GM10248 (cell line): ENCODE data around the gene FUCA1.
"Not testable (repeated sequence)": the region's sequence is repeated elsewhere in the genome, so short reads cannot be mapped to it uniquely, and the experiment has no call there.

ENCODE experiments used
- CTCF ChIA-PET: fragments of 300-600 bp; sonication (Branson Sonifier 250); formaldehyde crosslinking; extraction: SDS; loops from one replicate; lab custom pipeline; 2021; ENCODE audit warnings: antibody characterized with exemption; lab: Yijun Ruan, JAX
- POLR2A ChIA-PET: fragments of 350-650 bp; sonication (Branson Sonifier 250); formaldehyde crosslinking; extraction: SDS; loops from one replicate; lab custom pipeline; 2020; ENCODE audit warnings: antibody characterized with exemption; lab: Yijun Ruan, JAX
- DNase-seq: peaks from one replicate; pipeline ENCODE4 v3.0.0; 2012; ENCODE audit errors: extremely low spot score
- TF ChIP-seq, protein P1 (sequence below): IDR thresholded peaks from 2 replicates; pipeline ENCODE4 v1.5.1; 2012; ENCODE audit warnings: mild to moderate bottlenecking, low read depth; ENCODE audit errors: extremely low read depth, missing control alignments, control extremely low read depth

FUCA1 gene

DNA sequence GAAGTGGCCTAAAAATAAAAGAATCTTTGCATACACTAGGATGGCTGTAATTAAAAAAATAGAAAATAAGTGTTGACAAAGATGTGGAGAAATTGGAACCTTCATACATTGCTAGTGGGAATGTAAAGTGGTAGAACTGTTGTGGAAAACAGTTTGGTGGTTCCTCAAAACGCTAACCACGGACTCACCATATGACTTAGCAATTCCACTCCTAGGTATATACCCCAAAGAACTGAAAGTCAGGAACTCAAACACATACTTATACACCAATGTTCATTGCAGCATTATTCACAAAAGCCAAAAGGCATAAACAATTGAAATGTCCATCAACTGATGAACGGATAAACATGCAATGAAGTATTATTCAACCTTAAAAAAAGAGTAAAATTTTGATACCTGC, 32.1 kb downstream of the FUCA1 start:
- DNase-seq = no peak
- TF ChIP-seq, protein P1, sequence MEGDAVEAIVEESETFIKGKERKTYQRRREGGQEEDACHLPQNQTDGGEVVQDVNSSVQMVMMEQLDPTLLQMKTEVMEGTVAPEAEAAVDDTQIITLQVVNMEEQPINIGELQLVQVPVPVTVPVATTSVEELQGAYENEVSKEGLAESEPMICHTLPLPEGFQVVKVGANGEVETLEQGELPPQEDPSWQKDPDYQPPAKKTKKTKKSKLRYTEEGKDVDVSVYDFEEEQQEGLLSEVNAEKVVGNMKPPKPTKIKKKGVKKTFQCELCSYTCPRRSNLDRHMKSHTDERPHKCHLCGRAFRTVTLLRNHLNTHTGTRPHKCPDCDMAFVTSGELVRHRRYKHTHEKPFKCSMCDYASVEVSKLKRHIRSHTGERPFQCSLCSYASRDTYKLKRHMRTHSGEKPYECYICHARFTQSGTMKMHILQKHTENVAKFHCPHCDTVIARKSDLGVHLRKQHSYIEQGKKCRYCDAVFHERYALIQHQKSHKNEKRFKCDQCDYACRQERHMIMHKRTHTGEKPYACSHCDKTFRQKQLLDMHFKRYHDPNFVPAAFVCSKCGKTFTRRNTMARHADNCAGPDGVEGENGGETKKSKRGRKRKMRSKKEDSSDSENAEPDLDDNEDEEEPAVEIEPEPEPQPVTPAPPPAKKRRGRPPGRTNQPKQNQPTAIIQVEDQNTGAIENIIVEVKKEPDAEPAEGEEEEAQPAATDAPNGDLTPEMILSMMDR = no peak
- CTCF ChIA-PET = no interaction called here
- POLR2A ChIA-PET = no interaction called here

DNA sequence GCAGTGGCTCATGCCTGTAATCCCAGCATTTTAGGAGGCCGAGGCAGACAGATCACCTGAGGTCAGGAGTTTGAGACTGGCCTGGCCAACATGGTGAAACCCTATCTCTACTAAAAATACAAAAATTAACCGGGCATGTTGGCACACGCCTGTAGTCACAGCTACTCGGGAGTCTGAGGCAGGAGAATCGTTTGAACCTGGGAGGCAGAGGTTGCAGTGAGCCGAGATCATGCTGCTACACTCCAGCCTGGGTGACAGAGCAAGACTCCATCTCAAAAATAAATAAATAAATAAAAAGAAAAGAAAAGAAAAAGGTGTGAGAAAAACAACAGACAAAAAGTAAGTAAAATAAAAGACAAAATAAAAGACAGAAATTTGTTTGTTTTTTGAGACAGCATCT, 33.9 kb downstream of the FUCA1 start:
- DNase-seq, POLR2A ChIA-PET: not testable (repeated sequence)
- CTCF ChIA-PET = interaction anchor here (1.7 kb wide), 1 partner anchor 24 kb away, joined by 9 read pairs; no protein-coding TSS in a partner anchor

DNA sequence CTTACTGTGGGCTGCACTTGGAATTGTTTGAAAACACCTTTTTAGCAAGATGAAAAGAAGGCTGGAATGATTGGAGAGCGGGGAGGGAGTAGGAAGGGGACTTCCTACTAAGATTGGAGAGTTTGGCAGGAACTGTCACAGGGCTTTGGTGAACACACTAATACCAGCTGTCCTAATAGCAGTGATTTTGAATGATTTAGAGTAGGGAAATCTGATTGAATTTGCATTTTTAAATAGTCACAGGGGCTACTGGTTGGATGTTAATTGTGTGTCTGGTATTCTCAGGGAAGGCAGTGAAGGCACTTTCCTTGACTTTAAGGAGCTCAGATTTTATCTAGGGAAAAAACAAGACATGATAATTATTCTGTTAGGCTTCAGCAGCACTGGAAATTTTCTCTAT, 40.4 kb downstream of the FUCA1 start:
- POLR2A ChIA-PET = no interaction called here
- DNase-seq = no peak
- CTCF ChIA-PET = interaction anchor here (14.2 kb wide), 1 partner anchor 18 kb away, joined by 185 read pairs; no protein-coding TSS in a partner anchor
- TF ChIP-seq, protein P1 = no peak

DNA sequence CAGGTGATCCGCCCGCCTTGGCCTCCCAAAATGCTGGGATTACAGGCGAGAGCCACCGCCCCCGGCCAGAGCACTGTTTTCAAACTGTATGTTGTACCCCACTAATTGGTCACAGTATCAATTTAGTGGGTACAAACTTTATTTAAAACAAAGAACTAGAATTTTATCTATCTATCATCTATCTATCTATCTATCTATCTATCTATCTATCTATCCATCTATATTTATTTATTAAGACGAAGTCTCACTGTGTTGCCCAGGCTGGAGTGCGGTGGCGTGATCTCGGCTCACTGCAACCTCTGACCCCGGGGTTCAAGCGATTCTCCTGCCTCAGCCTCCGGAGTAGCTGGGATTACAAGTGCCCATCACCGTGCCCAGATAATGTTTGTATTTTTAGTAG, 41.5 kb downstream of the FUCA1 start:
- ChIA-PET POLR2A (interaction anchor here (0.6 kb wide), 1 partner anchor 24 kb away, joined by 3 read pairs; no protein-coding TSS in a partner anchor), CTCF (interaction anchor here (0.7 to 14.2 kb wide), 2 partner anchors 17 to 42 kb away, joined by 3 to 185 read pairs; no protein-coding TSS in a partner anchor)
- DNase-seq = not testable (repeated sequence)

DNA sequence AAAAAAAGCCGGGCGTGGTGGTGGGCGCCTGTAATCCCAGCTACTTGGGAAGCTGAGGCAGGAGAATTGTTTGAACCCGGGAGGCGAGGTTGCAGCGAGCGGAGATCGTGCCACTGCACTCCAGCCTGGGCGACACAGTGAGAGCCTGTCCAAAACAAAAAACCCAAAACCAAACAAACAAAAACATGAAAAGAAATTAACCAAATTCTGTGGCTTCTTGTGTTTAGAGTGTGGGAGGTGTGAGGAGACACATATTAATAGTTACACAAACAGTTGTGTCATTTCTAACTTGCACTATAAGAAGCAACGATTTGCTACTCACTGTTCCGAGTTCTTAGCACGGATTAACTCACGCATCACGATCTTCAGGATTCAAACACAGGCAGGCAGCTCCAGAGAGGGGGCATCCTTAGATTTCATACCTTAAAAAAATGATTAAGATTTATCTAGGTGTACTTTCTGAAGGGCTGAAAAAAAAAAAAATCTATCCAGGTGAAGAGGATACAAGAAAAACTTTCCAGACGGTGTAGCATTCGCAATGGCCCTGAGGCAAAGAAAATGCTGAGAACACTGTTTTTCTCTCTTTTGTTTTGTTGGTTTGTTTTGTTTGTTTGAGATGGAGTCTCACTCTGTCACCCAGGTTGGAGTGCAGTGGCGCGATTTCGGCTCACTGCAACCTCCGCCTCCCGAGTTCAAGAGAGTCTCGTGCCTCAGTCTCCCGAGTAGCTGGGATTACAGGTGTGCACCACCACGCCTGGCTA, 42.1 kb downstream of the FUCA1 start:
- peak; percentile 77 for DNase-seq
- POLR2A ChIA-PET = interaction anchor here (0.6 to 1.2 kb wide), 5 partner anchors 14 to 130 kb away, joined by 3 to 9 read pairs (median 4); no protein-coding TSS in a partner anchor
- CTCF ChIA-PET = interaction anchor here (0.7 to 14.2 kb wide), 4 partner anchors 16 to 202 kb away, joined by 3 to 185 read pairs (median 10); no protein-coding TSS in a partner anchor
- TF ChIP-seq, protein P1 = no peak

DNA sequence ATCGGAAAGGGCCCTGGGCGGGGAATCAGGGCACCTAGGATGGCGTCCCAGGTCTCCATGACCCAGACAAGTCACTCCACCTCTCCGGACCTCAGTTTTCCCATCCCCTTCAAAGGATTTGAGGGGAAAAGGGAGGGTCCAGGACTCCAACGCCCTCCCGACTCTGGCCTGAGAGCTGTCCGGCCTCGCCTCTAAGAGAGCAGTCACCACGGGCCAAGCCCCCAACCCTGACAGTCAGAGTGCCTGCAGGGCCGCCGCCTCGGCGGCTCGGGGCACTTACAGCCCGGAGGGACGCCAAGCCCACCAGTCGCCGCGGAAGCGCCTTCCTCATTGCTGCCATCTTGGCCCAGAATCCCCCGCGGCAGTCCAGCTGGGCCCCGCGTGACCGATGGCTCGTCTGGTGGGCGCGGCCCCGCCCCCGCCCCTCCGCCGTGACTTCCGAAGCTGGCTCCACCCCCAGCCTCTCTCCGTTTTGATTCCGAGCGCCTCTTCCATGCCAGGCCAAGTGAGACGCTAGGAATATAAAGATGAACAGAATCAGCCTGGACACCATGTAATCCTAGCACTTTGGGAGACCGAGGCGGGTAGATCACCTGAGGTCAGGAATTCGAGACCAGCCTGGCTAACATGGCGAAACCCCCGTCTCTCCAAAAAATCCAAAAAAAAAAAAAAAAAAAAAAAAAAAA, 42.9 kb downstream of the FUCA1 start, which contains the start of gene HMGCL:
HMGCL (minus strand) TSS at position 354 of the 686 bp plus-strand sequence; CDS start at position 340, 14 bp downstream.
- CTCF ChIA-PET = interaction anchor here (0.6 to 14.2 kb wide), 8 partner anchors 13 to 203 kb away, joined by 3 to 185 read pairs (median 3); partner anchors contain the start of gene RPL11
- peak; percentile 95 for DNase-seq
- TF ChIP-seq, protein P1 = no peak
- POLR2A ChIA-PET = interaction anchor here (0.6 to 1.2 kb wide), 5 partner anchors 14 to 201 kb away, joined by 3 to 9 read pairs (median 5); no protein-coding TSS in a partner anchor

DNA sequence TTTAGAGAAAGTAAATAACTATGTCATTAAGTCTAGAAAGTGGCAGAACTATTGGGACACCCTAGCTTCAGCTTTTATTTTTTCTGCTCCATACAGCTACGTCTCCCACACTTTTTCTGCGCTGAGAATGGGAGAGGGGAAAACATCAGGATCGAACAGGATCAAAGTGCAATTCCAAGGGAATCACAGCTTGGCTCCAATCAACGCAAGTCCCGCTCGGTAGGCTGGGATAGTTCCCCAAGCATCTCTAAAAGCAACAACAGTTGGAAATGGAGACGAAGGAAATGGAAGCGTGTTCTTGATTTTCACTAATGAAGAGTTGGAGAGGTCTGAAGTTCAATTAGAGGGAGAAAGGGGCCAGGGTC, 43.4 kb downstream of the FUCA1 start:
- ChIA-PET CTCF (interaction anchor here (0.6 to 14.2 kb wide), 7 partner anchors 13 to 133 kb away, joined by 3 to 185 read pairs (median 3); partner anchors contain the start of gene RPL11), POLR2A (interaction anchor here (0.6 to 1.2 kb wide), 2 partner anchors 15 to 201 kb away, joined by 4 to 5 read pairs; no protein-coding TSS in a partner anchor)
- TF ChIP-seq, protein P1 = no peak
- no peak for DNase-seq
